ENCODE measurements around the gene SPEG.

DNA sequence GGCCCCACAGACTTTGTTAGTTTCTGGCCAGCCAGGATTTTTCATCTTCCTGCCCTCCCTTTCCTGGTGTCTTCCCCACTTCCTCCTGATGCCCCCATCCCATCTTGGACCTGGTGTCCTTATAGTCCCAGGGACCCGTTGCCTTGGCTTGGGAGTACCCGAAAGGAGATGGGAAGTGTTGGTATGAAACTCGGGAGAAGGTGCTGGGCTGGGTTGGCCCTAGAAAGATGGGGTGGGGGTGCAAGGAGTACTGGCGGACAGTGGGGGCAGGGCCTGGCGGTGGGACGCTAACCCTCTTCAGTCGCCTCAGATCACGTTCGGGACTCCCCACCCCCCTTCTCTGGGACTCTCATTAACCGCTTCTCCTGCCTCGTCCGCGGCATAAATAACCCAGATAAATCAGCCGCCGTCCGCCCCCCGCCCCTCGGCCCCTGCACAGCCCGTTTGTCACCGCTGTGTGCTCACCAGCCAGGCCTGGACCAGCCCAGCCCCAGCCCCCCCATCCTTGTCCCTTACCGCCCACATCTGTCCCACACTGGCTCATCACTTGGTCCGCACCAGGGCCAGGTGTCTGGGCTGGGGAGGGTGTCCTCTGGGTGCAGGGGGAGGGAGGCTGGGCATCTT lies 76.0 kb downstream of the SPEG start:
- no peak for TF ChIP-seq GATA3 (IDR thresholded peaks at IDR 0.05; ENCODE audit: low read depth, low read length)
- no peak for TF ChIP-seq GATA2 (IDR thresholded peaks at IDR 0.05; ENCODE audit: low read depth, low read length)
